Measurements from ENCODE around the gene LRP1B. TPM values are rescaled to one million over a fixed set of nuclear protein-coding genes. Genes with fewer than 3 reads are reported as not detected.

The LRP1B gene
- total RNA-seq, 2 experiments from 2014 or later: not detected

- Mint-ChIP-seq H3K27me3 (no peaks in the 10 kb centered on the region), H3K27ac (no peak overlapping the region), H3K9me3 (ENCODE audit: low read depth) (peaks cover 2% of the 10 kb centered on the region), H3K36me3 (ENCODE audit: low read depth) (no peaks in the 10 kb centered on the region), H3K4me1 (no peaks in the 10 kb centered on the region), H3K4me3 (no peak overlapping the region)
- POLR2A ChIA-PET: no interaction called here
- ATAC-seq (no peak), DNase-seq (no peak)
- intact Hi-C loops (cut with DNase I, micrococcal nuclease): no loop called here
- CTCF ChIA-PET: no interaction called here
These were observed 1873.0 kb downstream of the LRP1B start for GRCh38 chr2:140257692-140258300.

- intact Hi-C loops (cut with DNase I, micrococcal nuclease): no loop called here
- H3K9me3 Mint-ChIP-seq (ENCODE audit: low read depth): no peaks in the 10 kb centered on the region
- no peaks in the 10 kb centered on the region for H3K4me1 Mint-ChIP-seq
- POLR2A ChIA-PET: no interaction called here
- DNase-seq: no peak
- no peak overlapping the region for H3K27ac Mint-ChIP-seq
- no peaks in the 10 kb centered on the region for H3K36me3 Mint-ChIP-seq (ENCODE audit: low read depth)
- H3K27me3 Mint-ChIP-seq: no peaks in the 10 kb centered on the region
- no peak for ATAC-seq
- H3K4me3 Mint-ChIP-seq: no peak overlapping the region
- CTCF ChIA-PET: no interaction called here
These were observed 1874.7 kb downstream of the LRP1B start for GRCh38 chr2:140256080-140256479.

- no peaks in the 10 kb centered on the region for H3K36me3 Mint-ChIP-seq (ENCODE audit: low read depth)
- H3K9me3 Mint-ChIP-seq (ENCODE audit: low read depth): no peaks in the 10 kb centered on the region
- no peak overlapping the region for H3K27ac Mint-ChIP-seq
- ATAC-seq (no peak), DNase-seq (no peak)
- H3K27me3 Mint-ChIP-seq: no peaks in the 10 kb centered on the region
- no peak overlapping the region for H3K4me3 Mint-ChIP-seq
- ChIA-PET CTCF (no interaction called here), POLR2A (no interaction called here)
- intact Hi-C loops (cut with DNase I, micrococcal nuclease): no loop called here
- H3K4me1 Mint-ChIP-seq: no peaks in the 10 kb centered on the region
These were observed 1881.0 kb downstream of the LRP1B start for GRCh38 chr2:140249821-140250220.

GRCh38 chr2:140248623-140249022 lies 1882.2 kb downstream of the LRP1B start:
- Mint-ChIP-seq H3K4me1 (no peaks in the 10 kb centered on the region), H3K9me3 (ENCODE audit: low read depth) (no peaks in the 10 kb centered on the region), H3K27me3 (no peaks in the 10 kb centered on the region), H3K27ac (no peak overlapping the region), H3K4me3 (no peak overlapping the region), H3K36me3 (ENCODE audit: low read depth) (no peaks in the 10 kb centered on the region)
- POLR2A ChIA-PET: no interaction called here
- no peak for DNase-seq
- intact Hi-C loops (cut with DNase I, micrococcal nuclease): no loop called here
- ATAC-seq: no peak
- CTCF ChIA-PET: no interaction called here

- Mint-ChIP-seq H3K27ac (no peak overlapping the region), H3K4me1 (no peaks in the 10 kb centered on the region), H3K27me3 (no peaks in the 10 kb centered on the region), H3K4me3 (no peak overlapping the region), H3K9me3 (ENCODE audit: low read depth) (peaks cover 4% of the 10 kb centered on the region), H3K36me3 (ENCODE audit: low read depth) (no peaks in the 10 kb centered on the region)
- ChIA-PET POLR2A (no interaction called here), CTCF (no interaction called here)
- ATAC-seq (no peak), DNase-seq (no peak)
- intact Hi-C loops (cut with DNase I, micrococcal nuclease): no loop called here
These were observed 1883.2 kb downstream of the LRP1B start for GRCh38 chr2:140247451-140248195.

- no peak for ATAC-seq
- Mint-ChIP-seq H3K27me3 (no peaks in the 10 kb centered on the region), H3K4me3 (no peak overlapping the region), H3K4me1 (no peaks in the 10 kb centered on the region), H3K27ac (no peak overlapping the region), H3K36me3 (ENCODE audit: low read depth) (no peaks in the 10 kb centered on the region), H3K9me3 (ENCODE audit: low read depth) (peaks cover 4% of the 10 kb centered on the region)
- POLR2A ChIA-PET: no interaction called here
- intact Hi-C loops (cut with DNase I, micrococcal nuclease): no loop called here
- CTCF ChIA-PET: no interaction called here
- no peak for DNase-seq
These were observed 1883.9 kb downstream of the LRP1B start for GRCh38 chr2:140246957-140247356.

GRCh38 chr2:140246058-140246457 lies 1884.8 kb downstream of the LRP1B start:
- Mint-ChIP-seq H3K4me3 (no peak overlapping the region), H3K27ac (no peak overlapping the region), H3K4me1 (no peaks in the 10 kb centered on the region), H3K36me3 (ENCODE audit: low read depth) (no peaks in the 10 kb centered on the region), H3K9me3 (ENCODE audit: low read depth) (peaks cover 4% of the 10 kb centered on the region), H3K27me3 (no peaks in the 10 kb centered on the region)
- intact Hi-C loops (cut with DNase I, micrococcal nuclease): no loop called here
- CTCF ChIA-PET: no interaction called here
- ATAC-seq: no peak
- POLR2A ChIA-PET: no interaction called here
- no peak for DNase-seq

- Mint-ChIP-seq H3K9me3 (ENCODE audit: low read depth) (peaks cover 4% of the 10 kb centered on the region), H3K4me1 (no peaks in the 10 kb centered on the region), H3K27me3 (no peaks in the 10 kb centered on the region), H3K4me3 (no peak overlapping the region), H3K36me3 (ENCODE audit: low read depth) (no peaks in the 10 kb centered on the region), H3K27ac (no peak overlapping the region)
- POLR2A ChIA-PET: no interaction called here
- intact Hi-C loops (cut with DNase I, micrococcal nuclease): no loop called here
- no peak for ATAC-seq
- DNase-seq: no peak
- CTCF ChIA-PET: no interaction called here
These were observed 1887.9 kb downstream of the LRP1B start for GRCh38 chr2:140242889-140243288.

- intact Hi-C loops (cut with DNase I, micrococcal nuclease): no loop called here
- DNase-seq: no peak
- H3K36me3 Mint-ChIP-seq (ENCODE audit: low read depth): no peaks in the 10 kb centered on the region
- no peaks in the 10 kb centered on the region for H3K4me1 Mint-ChIP-seq
- H3K27me3 Mint-ChIP-seq: no peaks in the 10 kb centered on the region
- no peak overlapping the region for H3K4me3 Mint-ChIP-seq
- peaks cover 3% of the 10 kb centered on the region for H3K9me3 Mint-ChIP-seq (ENCODE audit: low read depth)
- ChIA-PET CTCF (no interaction called here), POLR2A (no interaction called here)
- H3K27ac Mint-ChIP-seq: no peak overlapping the region
- ATAC-seq: no peak
These were observed 1896.7 kb downstream of the LRP1B start for GRCh38 chr2:140234116-140234515.

- ATAC-seq: no peak
- H3K27me3 Mint-ChIP-seq: no peaks in the 10 kb centered on the region
- ChIA-PET POLR2A (no interaction called here), CTCF (no interaction called here)
- no peak for DNase-seq
- peaks cover 7% of the 10 kb centered on the region for H3K9me3 Mint-ChIP-seq (ENCODE audit: low read depth)
- no peaks in the 10 kb centered on the region for H3K4me1 Mint-ChIP-seq
- H3K27ac Mint-ChIP-seq: no peak overlapping the region
- intact Hi-C loops (cut with DNase I, micrococcal nuclease): no loop called here
- no peak overlapping the region for H3K4me3 Mint-ChIP-seq
- H3K36me3 Mint-ChIP-seq (ENCODE audit: low read depth): no peaks in the 10 kb centered on the region
These were observed 1919.9 kb downstream of the LRP1B start for GRCh38 chr2:140210963-140211362.

- no peaks in the 10 kb centered on the region for H3K27me3 Mint-ChIP-seq
- no peak overlapping the region for H3K27ac Mint-ChIP-seq
- DNase-seq (no peak), ATAC-seq (no peak)
- POLR2A ChIA-PET: no interaction called here
- CTCF ChIA-PET: interaction anchor here (0.6 kb wide), 1 partner anchor 1354 kb away, joined by 3 read pairs; no protein-coding TSS in a partner anchor
- H3K4me3 Mint-ChIP-seq: no peak overlapping the region
- H3K4me1 Mint-ChIP-seq: no peaks in the 10 kb centered on the region
- peaks cover 6% of the 10 kb centered on the region for H3K9me3 Mint-ChIP-seq (ENCODE audit: low read depth)
- H3K36me3 Mint-ChIP-seq (ENCODE audit: low read depth): no peaks in the 10 kb centered on the region
- intact Hi-C loops (cut with DNase I, micrococcal nuclease): no loop called here
These were observed 1925.7 kb downstream of the LRP1B start for GRCh38 chr2:140205093-140205492.

- no peak for DNase-seq
- CTCF ChIA-PET: no interaction called here
- H3K4me1 Mint-ChIP-seq: no peaks in the 10 kb centered on the region
- H3K36me3 Mint-ChIP-seq (ENCODE audit: low read depth): no peaks in the 10 kb centered on the region
- peaks cover 6% of the 10 kb centered on the region for H3K9me3 Mint-ChIP-seq (ENCODE audit: low read depth)
- intact Hi-C loops (cut with DNase I, micrococcal nuclease): no loop called here
- H3K4me3 Mint-ChIP-seq: no peak overlapping the region
- no peak for ATAC-seq
- no peaks in the 10 kb centered on the region for H3K27me3 Mint-ChIP-seq
- no peak overlapping the region for H3K27ac Mint-ChIP-seq
- POLR2A ChIA-PET: no interaction called here
These were observed 1927.5 kb downstream of the LRP1B start for GRCh38 chr2:140203347-140203746.
